OCI-M2 (cell line): ENCODE results near the gene NTRK2.

Experiments
- DNase-seq: peaks from one replicate; lab custom pipeline; 2025; ENCODE audit not compliant: unreplicated experiment; lab: John Stamatoyannopoulos, UW

NTRK2 gene

GRCh38 chr9:84681516-84682285 lies 12.2 kb downstream of the NTRK2 start:
- DNase-seq, result no peak

- no peak for DNase-seq
These were observed 16.5 kb downstream of the NTRK2 start for GRCh38 chr9:84686068-84686467.

- no peak for DNase-seq
These were observed 19.4 kb downstream of the NTRK2 start for GRCh38 chr9:84688956-84689355.

GRCh38 chr9:84691634-84692033 lies 22.1 kb downstream of the NTRK2 start:
- DNase-seq, result no peak

GRCh38 chr9:84694248-84694647 lies 24.7 kb downstream of the NTRK2 start:
- no peak for DNase-seq

GRCh38 chr9:84697042-84697441 lies 27.5 kb downstream of the NTRK2 start:
- no peak for DNase-seq

- DNase-seq, result no peak
These were observed 28.1 kb downstream of the NTRK2 start for GRCh38 chr9:84697509-84698114.

GRCh38 chr9:84698323-84698722 lies 28.8 kb downstream of the NTRK2 start:
- no peak for DNase-seq

- DNase-seq, result no peak
These were observed 30.5 kb downstream of the NTRK2 start for GRCh38 chr9:84699984-84700383.

GRCh38 chr9:84701801-84702200 lies 32.3 kb downstream of the NTRK2 start:
- no peak for DNase-seq

GRCh38 chr9:84702471-84702870 lies 32.9 kb downstream of the NTRK2 start:
- DNase-seq, result no peak

- no peak for DNase-seq
These were observed 34.3 kb downstream of the NTRK2 start for GRCh38 chr9:84703793-84704192.

GRCh38 chr9:84705128-84705527 lies 35.6 kb downstream of the NTRK2 start:
- DNase-seq, result no peak

- no peak for DNase-seq
These were observed 38.9 kb downstream of the NTRK2 start for GRCh38 chr9:84708400-84708799.

- DNase-seq, result no peak
These were observed 39.5 kb downstream of the NTRK2 start for GRCh38 chr9:84709056-84709455.

- DNase-seq, result no peak
These were observed 41.3 kb downstream of the NTRK2 start for GRCh38 chr9:84710701-84711397.

- DNase-seq, result no peak
These were observed 41.9 kb downstream of the NTRK2 start for GRCh38 chr9:84711398-84711777.

- no peak for DNase-seq
These were observed 42.4 kb downstream of the NTRK2 start for GRCh38 chr9:84711936-84712335.

- no peak for DNase-seq
These were observed 46.7 kb downstream of the NTRK2 start for GRCh38 chr9:84716217-84716616.

GRCh38 chr9:84718476-84718875 lies 48.9 kb downstream of the NTRK2 start:
- no peak for DNase-seq

GRCh38 chr9:84722388-84722989 lies 53.0 kb downstream of the NTRK2 start:
- no peak for DNase-seq

GRCh38 chr9:84723426-84723825 lies 53.9 kb downstream of the NTRK2 start:
- no peak for DNase-seq
